Measurements from ENCODE around the gene FUBP3. TPM values are rescaled to one million over a fixed set of nuclear protein-coding genes. Genes with fewer than 3 reads are reported as not detected.
A peak's percentile ranks its signal among the peaks of the same experiment; 100 is the strongest.

FUBP3 gene
- total and polyA plus RNA-seq, 4 donors, result 47.6 to 102 (median 72.4) TPM

GRCh38 chr9:130664251-130665028 lies 85.1 kb downstream of the FUBP3 start, which contains the start of gene PRDM12:
Gene PRDM12 (plus strand): TSS chr9:130664594. CDS start chr9:130664654, 60 bp downstream.
- WGBS (ENCODE audit: insufficient coverage), result under 1% methylated on average over 74 of the region's 76 CpGs
- Histone ChIP-seq H3K4me3 (ENCODE audit: low read depth, low read length) (no peak within 1 kb of the TSS), H3K36me3 (ENCODE audit: control insufficient read depth, insufficient read depth, low read length) (no peaks in the 10 kb centered on the region), H3K9me3 (ENCODE audit: control insufficient read depth, insufficient read depth, low read length) (no peaks in the 10 kb centered on the region), H3K27me3 (ENCODE audit: control insufficient read depth, insufficient read depth, low read length) (peaks cover 93% of the 10 kb centered on the region), H3K27ac (ENCODE audit: low read depth, low read length) (no peak within 1 kb of the TSS), H3K4me1 (ENCODE audit: control insufficient read depth, insufficient read depth, low read length) (peaks cover 70% of the 10 kb centered on the region)
- DNase-seq (ENCODE audit: low read depth in 4 of 6, low spot score in 6 of 6), result peak in 2 of 6 donors; percentile 17 to 20

GRCh38 chr9:130665029-130665430 lies 85.7 kb downstream of the FUBP3 start:
- DNase-seq (ENCODE audit: low read depth in 4 of 6, low spot score in 6 of 6), result peak in 1 of 6 donors; percentile 14
- whole genome bisulfite sequencing (ENCODE audit: insufficient coverage), result 0% methylated on average over 10 of the region's 26 CpGs
- no peak overlapping the region for H3K27ac ChIP-seq (ENCODE audit: low read depth, low read length)
- peaks cover 66% of the 10 kb centered on the region for H3K4me1 ChIP-seq (ENCODE audit: control insufficient read depth, insufficient read depth, low read length)
- no peaks in the 10 kb centered on the region for H3K9me3 ChIP-seq (ENCODE audit: control insufficient read depth, insufficient read depth, low read length)
- no peak overlapping the region for H3K4me3 ChIP-seq (ENCODE audit: low read depth, low read length)
- H3K36me3 ChIP-seq (ENCODE audit: control insufficient read depth, insufficient read depth, low read length), result no peaks in the 10 kb centered on the region
- peaks cover 89% of the 10 kb centered on the region for H3K27me3 ChIP-seq (ENCODE audit: control insufficient read depth, insufficient read depth, low read length)

- H3K27ac ChIP-seq (ENCODE audit: low read depth, low read length), result no peak overlapping the region
- H3K4me1 ChIP-seq (ENCODE audit: control insufficient read depth, insufficient read depth, low read length), result peaks cover 59% of the 10 kb centered on the region
- no peaks in the 10 kb centered on the region for H3K9me3 ChIP-seq (ENCODE audit: control insufficient read depth, insufficient read depth, low read length)
- 2% methylated on average over 58 of the region's 61 CpGs for WGBS (ENCODE audit: insufficient coverage)
- peaks cover 85% of the 10 kb centered on the region for H3K27me3 ChIP-seq (ENCODE audit: control insufficient read depth, insufficient read depth, low read length)
- peak in 2 of 6 donors; percentile 50 to 76 for DNase-seq (ENCODE audit: low read depth in 4 of 6, low spot score in 6 of 6)
- no peak overlapping the region for H3K4me3 ChIP-seq (ENCODE audit: low read depth, low read length)
- H3K36me3 ChIP-seq (ENCODE audit: control insufficient read depth, insufficient read depth, low read length), result no peaks in the 10 kb centered on the region
Observed at GRCh38 chr9:130665431-130666392, 86.3 kb downstream of the FUBP3 start.

- Histone ChIP-seq H3K4me1 (ENCODE audit: control insufficient read depth, insufficient read depth, low read length) (peaks cover 51% of the 10 kb centered on the region), H3K9me3 (ENCODE audit: control insufficient read depth, insufficient read depth, low read length) (no peaks in the 10 kb centered on the region), H3K27ac (ENCODE audit: low read depth, low read length) (no peak overlapping the region), H3K27me3 (ENCODE audit: control insufficient read depth, insufficient read depth, low read length) (peaks cover 77% of the 10 kb centered on the region), H3K36me3 (ENCODE audit: control insufficient read depth, insufficient read depth, low read length) (no peaks in the 10 kb centered on the region), H3K4me3 (ENCODE audit: low read depth, low read length) (no peak overlapping the region)
- DNase-seq (ENCODE audit: low read depth in 4 of 6, low spot score in 6 of 6), result no peak
- WGBS (ENCODE audit: insufficient coverage), result 4% methylated on average over 56 of the region's 60 CpGs
Observed at GRCh38 chr9:130666393-130667119, 87.2 kb downstream of the FUBP3 start.

GRCh38 chr9:130667120-130667435 lies 87.7 kb downstream of the FUBP3 start:
- H3K27me3 ChIP-seq (ENCODE audit: control insufficient read depth, insufficient read depth, low read length), result peaks cover 71% of the 10 kb centered on the region
- no peak overlapping the region for H3K27ac ChIP-seq (ENCODE audit: low read depth, low read length)
- H3K9me3 ChIP-seq (ENCODE audit: control insufficient read depth, insufficient read depth, low read length), result no peaks in the 10 kb centered on the region
- no peak for DNase-seq (ENCODE audit: low read depth in 4 of 6, low spot score in 6 of 6)
- no peak overlapping the region for H3K4me3 ChIP-seq (ENCODE audit: low read depth, low read length)
- WGBS (ENCODE audit: insufficient coverage), result 50% methylated on average over 3 of the region's 4 CpGs
- peaks cover 46% of the 10 kb centered on the region for H3K4me1 ChIP-seq (ENCODE audit: control insufficient read depth, insufficient read depth, low read length)
- H3K36me3 ChIP-seq (ENCODE audit: control insufficient read depth, insufficient read depth, low read length), result no peaks in the 10 kb centered on the region

- DNase-seq (ENCODE audit: low read depth in 4 of 6, low spot score in 6 of 6), result no peak
- WGBS (ENCODE audit: insufficient coverage), result 89% methylated on average over 13 of the region's 13 CpGs
- H3K4me1 ChIP-seq (ENCODE audit: control insufficient read depth, insufficient read depth, low read length), result peaks cover 35% of the 10 kb centered on the region
- no peak overlapping the region for H3K27ac ChIP-seq (ENCODE audit: low read depth, low read length)
- no peaks in the 10 kb centered on the region for H3K36me3 ChIP-seq (ENCODE audit: control insufficient read depth, insufficient read depth, low read length)
- no peak overlapping the region for H3K4me3 ChIP-seq (ENCODE audit: low read depth, low read length)
- no peaks in the 10 kb centered on the region for H3K9me3 ChIP-seq (ENCODE audit: control insufficient read depth, insufficient read depth, low read length)
- H3K27me3 ChIP-seq (ENCODE audit: control insufficient read depth, insufficient read depth, low read length), result peaks cover 65% of the 10 kb centered on the region
Observed at GRCh38 chr9:130668196-130668595, 88.8 kb downstream of the FUBP3 start.

- no peak overlapping the region for H3K27ac ChIP-seq (ENCODE audit: low read depth, low read length)
- WGBS (ENCODE audit: insufficient coverage), result 60% methylated on average over 11 of the region's 12 CpGs
Observed at GRCh38 chr9:130668659-130669058, 89.3 kb downstream of the FUBP3 start.

GRCh38 chr9:130669965-130670364 lies 90.6 kb downstream of the FUBP3 start:
- peaks cover 47% of the 10 kb centered on the region for H3K27me3 ChIP-seq (ENCODE audit: control insufficient read depth, insufficient read depth, low read length)
- H3K9me3 ChIP-seq (ENCODE audit: control insufficient read depth, insufficient read depth, low read length), result no peaks in the 10 kb centered on the region
- no peak overlapping the region for H3K4me3 ChIP-seq (ENCODE audit: low read depth, low read length)
- no peak for DNase-seq (ENCODE audit: low read depth in 4 of 6, low spot score in 6 of 6)
- no peak overlapping the region for H3K27ac ChIP-seq (ENCODE audit: low read depth, low read length)
- peaks cover 18% of the 10 kb centered on the region for H3K4me1 ChIP-seq (ENCODE audit: control insufficient read depth, insufficient read depth, low read length)
- H3K36me3 ChIP-seq (ENCODE audit: control insufficient read depth, insufficient read depth, low read length), result no peaks in the 10 kb centered on the region
- WGBS (ENCODE audit: insufficient coverage), result 67% methylated on average over 1 of the region's 4 CpGs

More at GRCh38 chr9:130668659-130669058, 89.3 kb downstream of the FUBP3 start:
- no peaks in the 10 kb centered on the region for H3K36me3 ChIP-seq (ENCODE audit: control insufficient read depth, insufficient read depth, low read length)
- H3K4me1 ChIP-seq (ENCODE audit: control insufficient read depth, insufficient read depth, low read length), result peaks cover 30% of the 10 kb centered on the region
- no peak overlapping the region for H3K4me3 ChIP-seq (ENCODE audit: low read depth, low read length)
- H3K27me3 ChIP-seq (ENCODE audit: control insufficient read depth, insufficient read depth, low read length), result peaks cover 61% of the 10 kb centered on the region
- no peak for DNase-seq (ENCODE audit: low read depth in 4 of 6, low spot score in 6 of 6)
- no peaks in the 10 kb centered on the region for H3K9me3 ChIP-seq (ENCODE audit: control insufficient read depth, insufficient read depth, low read length)

GRCh38 chr9:130670644-130671043 lies 91.3 kb downstream of the FUBP3 start:
- Histone ChIP-seq H3K4me1 (ENCODE audit: control insufficient read depth, insufficient read depth, low read length) (peaks cover 17% of the 10 kb centered on the region), H3K36me3 (ENCODE audit: control insufficient read depth, insufficient read depth, low read length) (no peaks in the 10 kb centered on the region), H3K27me3 (ENCODE audit: control insufficient read depth, insufficient read depth, low read length) (peaks cover 44% of the 10 kb centered on the region), H3K9me3 (ENCODE audit: control insufficient read depth, insufficient read depth, low read length) (no peaks in the 10 kb centered on the region), H3K27ac (ENCODE audit: low read depth, low read length) (no peak overlapping the region), H3K4me3 (ENCODE audit: low read depth, low read length) (no peak overlapping the region)
- DNase-seq (ENCODE audit: low read depth in 4 of 6, low spot score in 6 of 6), result no peak
- WGBS (ENCODE audit: insufficient coverage), result 68% methylated on average over 6 of the region's 6 CpGs

All from spinal cord (tissue), 10 donors.